Bronchial epithelial cell (primary cell): ENCODE data around the gene KCNAB2. TPM values are rescaled to one million over a fixed set of nuclear protein-coding genes. Genes with fewer than 3 reads are reported as not detected.
"Not testable (repeated sequence)": the region's sequence is repeated elsewhere in the genome, so short reads cannot be mapped to it uniquely, and the experiment has no call there.

Experiments used
- DNase-seq: peaks from one replicate; pipeline ENCODE4 v3.0.0-alpha.2; 2010; ENCODE audit warnings: low read depth
- FAIRE-seq: peaks from 2 replicates; lab custom pipeline; 2011; peaks lifted over from hg19 to GRCh38; lab: Jason Lieb, UNC
- H3K27me3 ChIP-seq: 2 replicates; pipeline ENCODE4 v1.5.1; 2011; ENCODE audit warnings: low read length; ENCODE audit not compliant: control insufficient read depth, insufficient read depth
- H3K36me3 ChIP-seq: 2 replicates; pipeline ENCODE4 v1.5.1; 2011; ENCODE audit warnings: low read length; ENCODE audit not compliant: control insufficient read depth, insufficient read depth
- H3K4me3 ChIP-seq: 2 replicates; pipeline ENCODE4 v1.5.1; 2011; ENCODE audit warnings: mild to moderate bottlenecking, low read depth, low read length, control low read depth
- total RNA-seq: library from RNA; depleted of rRNA; stranded (reverse); fragments of >200 nt; gene quantifications from 2 replicates; pipeline ENCODE4 v1.2.1, GENCODE V29; 2014
- TF ChIP-seq, protein P1 (sequence below): IDR thresholded peaks from 2 replicates; pipeline ENCODE4 v1.5.1; 2011; ENCODE audit warnings: mild to moderate bottlenecking, moderate library complexity, low read length, control low read depth, inconsistent platforms; ENCODE audit not compliant: insufficient read depth, severe bottlenecking

Gene KCNAB2
- total RNA-seq, 1 donor from 2014 or later: 1.8 TPM

DNA sequence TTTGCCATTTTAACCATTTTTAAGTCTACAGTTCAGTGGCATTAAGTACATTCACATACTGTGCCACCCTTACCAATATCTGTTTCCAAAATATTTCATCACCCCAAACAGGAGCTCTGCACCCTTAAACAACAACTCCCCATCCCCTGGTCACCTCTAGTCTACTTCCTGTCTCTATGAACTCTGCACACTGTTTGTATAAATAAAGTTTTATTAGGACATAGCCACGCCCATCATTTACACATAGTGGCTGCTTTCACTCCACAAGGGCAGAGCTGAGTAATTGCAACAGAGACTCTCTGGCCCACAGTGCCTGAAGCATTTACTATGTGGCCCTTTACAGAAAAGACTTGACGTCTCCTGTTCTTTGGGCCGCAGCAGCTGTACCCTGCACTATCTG is 30.1 kb downstream of the KCNAB2 start:
- Histone ChIP-seq H3K36me3 (no peaks in the 10 kb centered on the region), H3K4me3 (no peak overlapping the region), H3K27me3 (no peaks in the 10 kb centered on the region)
- FAIRE-seq: no peak
- no peak for DNase-seq
- TF ChIP-seq, protein P1, sequence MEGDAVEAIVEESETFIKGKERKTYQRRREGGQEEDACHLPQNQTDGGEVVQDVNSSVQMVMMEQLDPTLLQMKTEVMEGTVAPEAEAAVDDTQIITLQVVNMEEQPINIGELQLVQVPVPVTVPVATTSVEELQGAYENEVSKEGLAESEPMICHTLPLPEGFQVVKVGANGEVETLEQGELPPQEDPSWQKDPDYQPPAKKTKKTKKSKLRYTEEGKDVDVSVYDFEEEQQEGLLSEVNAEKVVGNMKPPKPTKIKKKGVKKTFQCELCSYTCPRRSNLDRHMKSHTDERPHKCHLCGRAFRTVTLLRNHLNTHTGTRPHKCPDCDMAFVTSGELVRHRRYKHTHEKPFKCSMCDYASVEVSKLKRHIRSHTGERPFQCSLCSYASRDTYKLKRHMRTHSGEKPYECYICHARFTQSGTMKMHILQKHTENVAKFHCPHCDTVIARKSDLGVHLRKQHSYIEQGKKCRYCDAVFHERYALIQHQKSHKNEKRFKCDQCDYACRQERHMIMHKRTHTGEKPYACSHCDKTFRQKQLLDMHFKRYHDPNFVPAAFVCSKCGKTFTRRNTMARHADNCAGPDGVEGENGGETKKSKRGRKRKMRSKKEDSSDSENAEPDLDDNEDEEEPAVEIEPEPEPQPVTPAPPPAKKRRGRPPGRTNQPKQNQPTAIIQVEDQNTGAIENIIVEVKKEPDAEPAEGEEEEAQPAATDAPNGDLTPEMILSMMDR: no peak

DNA sequence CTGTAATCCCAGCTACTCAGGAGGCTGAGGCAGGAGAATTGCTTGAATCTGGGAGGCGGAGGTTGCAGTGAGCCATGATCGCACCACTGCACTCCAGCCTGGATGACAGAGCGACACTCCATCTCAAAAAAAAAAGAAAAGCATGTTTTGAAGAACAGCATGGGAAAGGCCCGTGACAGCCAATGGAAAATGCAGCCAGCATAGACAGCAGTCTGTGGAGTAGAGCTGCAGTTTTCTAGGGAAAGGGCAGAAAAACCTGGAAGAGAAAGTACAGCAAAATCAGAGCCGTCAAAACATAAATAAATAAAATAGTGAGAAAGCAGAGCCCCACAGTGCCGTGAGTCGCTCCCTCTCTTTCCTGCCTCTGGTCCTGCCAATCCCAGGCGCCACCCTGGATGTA is 31.4 kb downstream of the KCNAB2 start:
- not testable (repeated sequence) for FAIRE-seq, H3K4me3 ChIP-seq, H3K36me3 ChIP-seq, H3K27me3 ChIP-seq, DNase-seq

DNA sequence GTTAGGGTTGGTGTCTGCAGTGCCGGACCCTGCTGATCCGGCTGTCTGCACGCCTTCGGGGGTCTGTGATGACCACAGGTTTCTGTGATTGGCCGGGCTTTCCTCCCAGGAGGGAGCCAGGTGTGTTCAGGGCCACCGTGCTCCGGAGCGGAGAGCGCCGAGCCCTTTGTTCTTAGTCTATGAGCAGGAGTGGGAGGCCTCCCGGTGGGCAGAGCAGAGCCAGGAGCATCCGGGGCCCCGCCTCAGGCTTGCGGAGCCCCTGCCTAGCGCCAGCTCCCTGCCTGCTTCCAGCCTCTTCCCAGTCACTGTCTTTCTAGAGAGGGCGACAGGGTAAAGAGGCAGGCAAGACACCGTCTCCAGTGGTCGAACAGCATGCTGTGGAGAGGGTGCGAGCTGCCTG is 31.8 kb downstream of the KCNAB2 start:
- FAIRE-seq: no peak

DNA sequence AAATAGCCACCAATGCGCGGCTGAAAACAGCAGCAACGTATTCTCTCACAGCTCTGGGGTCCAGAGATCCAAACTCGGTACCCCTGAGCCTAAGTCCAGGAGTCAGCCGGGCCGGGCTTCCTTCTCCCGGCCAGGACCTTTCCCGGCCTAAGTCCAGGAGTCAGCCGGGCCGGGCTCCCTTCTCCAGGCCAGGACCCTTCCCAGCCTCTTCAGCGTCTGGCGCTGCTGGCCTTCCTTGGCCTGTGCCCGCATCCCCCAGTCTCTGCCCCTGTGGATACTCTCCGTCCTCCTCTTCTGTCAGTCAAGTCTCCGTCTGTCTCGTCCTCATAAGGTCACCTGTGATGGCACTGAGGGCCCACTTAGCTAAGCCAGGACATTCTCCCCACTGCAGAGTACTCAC is 32.2 kb downstream of the KCNAB2 start:
- TF ChIP-seq, protein P1: no peak
- H3K4me3 ChIP-seq: no peak overlapping the region
- FAIRE-seq (no peak), DNase-seq (no peak)
- H3K27me3 ChIP-seq: no peaks in the 10 kb centered on the region
- H3K36me3 ChIP-seq: no peaks in the 10 kb centered on the region

More for the DNA sequence above, 31.8 kb downstream of the KCNAB2 start:
- DNase-seq: no peak
- Histone ChIP-seq H3K36me3 (no peaks in the 10 kb centered on the region), H3K4me3 (no peak overlapping the region), H3K27me3 (no peaks in the 10 kb centered on the region)
- TF ChIP-seq, protein P1: no peak

DNA sequence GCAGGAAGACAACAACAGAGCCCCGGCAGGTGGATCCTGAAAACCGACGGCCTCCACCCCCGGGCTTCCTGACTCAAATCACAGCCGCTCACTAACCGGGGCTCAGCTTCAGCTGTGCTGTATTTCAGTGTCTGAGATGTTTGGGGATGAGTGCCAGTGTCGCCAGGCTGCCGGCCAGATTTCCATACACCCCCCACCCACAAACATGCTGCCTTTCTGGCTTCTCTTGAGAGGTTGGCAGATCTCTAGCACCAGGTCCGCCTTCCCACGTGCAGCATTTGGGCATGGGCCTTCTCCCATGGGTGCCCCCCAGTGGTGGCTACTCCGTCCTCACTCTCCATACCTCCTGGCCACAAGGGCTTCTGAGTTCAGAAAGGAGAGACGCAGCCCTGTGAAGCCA is 34.8 kb downstream of the KCNAB2 start:
- FAIRE-seq: no peak
- Histone ChIP-seq H3K27me3 (peaks cover 1% of the 10 kb centered on the region), H3K36me3 (no peaks in the 10 kb centered on the region), H3K4me3 (no peak overlapping the region)
- DNase-seq: peak; percentile 10
- TF ChIP-seq, protein P1: peak; percentile 42

DNA sequence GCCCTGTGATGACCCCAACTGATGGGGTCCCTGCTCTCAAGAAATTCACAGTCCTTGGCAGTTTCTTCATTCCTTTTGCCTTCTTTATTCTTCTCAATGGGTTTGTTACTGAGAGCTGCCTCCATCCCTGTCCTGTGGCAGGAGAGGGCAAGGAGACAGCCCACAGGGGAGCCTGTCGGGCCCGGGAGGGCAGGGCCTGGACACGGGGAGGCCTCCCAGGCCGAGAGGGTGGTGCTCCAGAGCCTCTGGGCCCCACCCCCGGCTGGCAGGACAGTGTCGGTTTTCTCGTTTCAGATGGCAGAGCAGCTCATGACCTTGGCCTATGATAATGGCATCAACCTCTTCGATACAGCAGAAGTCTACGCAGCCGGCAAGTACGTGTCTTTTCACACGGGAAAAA is 36.2 kb downstream of the KCNAB2 start:
- TF ChIP-seq, protein P1: no peak
- Histone ChIP-seq H3K4me3 (no peak overlapping the region), H3K27me3 (peaks cover 1% of the 10 kb centered on the region), H3K36me3 (no peaks in the 10 kb centered on the region)
- DNase-seq: no peak
- FAIRE-seq: no peak
